C4-2B (cell line): ENCODE measurements around the gene CDH23.

Source experiments
- ZFX ChIP-seq: fragments of 450-650 bp; IDR thresholded peaks from 2 replicates; pipeline ENCODE4 v1.6.1; 2017
- TF ChIP-seq, protein P1 (sequence below): fragments of 450-650 bp; conservative IDR thresholded peaks from 2 replicates; pipeline ENCODE4 v1.5.1; 2017; ENCODE audit warnings: mild to moderate bottlenecking

DNA sequence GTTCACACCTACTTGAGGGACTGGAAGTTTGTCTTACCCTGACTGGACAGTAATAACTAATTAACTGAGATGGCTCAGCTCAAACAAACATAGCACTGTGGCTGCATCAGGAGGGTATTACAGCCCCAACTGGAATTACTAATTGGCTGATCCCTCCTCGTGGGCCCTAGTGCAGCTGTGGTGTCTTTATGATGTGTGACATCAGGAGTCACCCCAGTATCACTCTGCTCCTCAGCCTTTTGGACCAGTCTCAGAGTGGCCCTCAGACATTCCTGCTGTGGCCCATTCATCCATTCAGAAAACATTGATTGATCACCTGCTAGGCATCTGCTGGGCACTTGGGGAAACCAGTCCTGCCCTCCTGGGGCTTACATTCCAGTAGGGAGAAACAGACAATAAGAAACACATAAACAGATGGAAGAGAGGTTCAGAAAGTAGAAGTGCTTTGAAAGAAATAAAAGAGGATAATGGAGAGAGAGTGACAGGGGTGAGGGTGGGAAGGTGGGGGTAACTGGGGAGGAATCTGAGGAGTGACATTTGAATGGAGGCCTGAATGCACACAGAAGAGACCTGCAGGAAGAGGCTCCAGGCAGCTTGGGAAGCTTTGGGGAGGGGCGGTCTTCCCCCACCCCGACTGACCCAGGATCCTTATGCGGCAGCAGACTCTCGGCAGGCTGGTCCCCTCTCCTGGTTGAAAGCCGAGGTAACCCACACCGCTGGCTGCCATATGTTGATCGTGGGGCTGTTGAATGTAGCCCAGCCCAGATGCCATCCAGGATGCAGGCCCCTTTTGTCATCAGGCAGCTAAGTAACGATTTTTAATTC is 209.7 kb downstream of the CDH23 start:
- TF ChIP-seq, protein P1, sequence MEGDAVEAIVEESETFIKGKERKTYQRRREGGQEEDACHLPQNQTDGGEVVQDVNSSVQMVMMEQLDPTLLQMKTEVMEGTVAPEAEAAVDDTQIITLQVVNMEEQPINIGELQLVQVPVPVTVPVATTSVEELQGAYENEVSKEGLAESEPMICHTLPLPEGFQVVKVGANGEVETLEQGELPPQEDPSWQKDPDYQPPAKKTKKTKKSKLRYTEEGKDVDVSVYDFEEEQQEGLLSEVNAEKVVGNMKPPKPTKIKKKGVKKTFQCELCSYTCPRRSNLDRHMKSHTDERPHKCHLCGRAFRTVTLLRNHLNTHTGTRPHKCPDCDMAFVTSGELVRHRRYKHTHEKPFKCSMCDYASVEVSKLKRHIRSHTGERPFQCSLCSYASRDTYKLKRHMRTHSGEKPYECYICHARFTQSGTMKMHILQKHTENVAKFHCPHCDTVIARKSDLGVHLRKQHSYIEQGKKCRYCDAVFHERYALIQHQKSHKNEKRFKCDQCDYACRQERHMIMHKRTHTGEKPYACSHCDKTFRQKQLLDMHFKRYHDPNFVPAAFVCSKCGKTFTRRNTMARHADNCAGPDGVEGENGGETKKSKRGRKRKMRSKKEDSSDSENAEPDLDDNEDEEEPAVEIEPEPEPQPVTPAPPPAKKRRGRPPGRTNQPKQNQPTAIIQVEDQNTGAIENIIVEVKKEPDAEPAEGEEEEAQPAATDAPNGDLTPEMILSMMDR, result no peak
- TF ChIP-seq ZFX, result no peak
